Lower lobe of right lung (tissue), 2 donors: Measurements from ENCODE around the gene CCNT2. TPM values are rescaled to one million over a fixed set of nuclear protein-coding genes. Genes with fewer than 3 reads are reported as not detected.
"Not testable (repeated sequence)": the region's sequence is repeated elsewhere in the genome, so short reads cannot be mapped to it uniquely, and the experiment has no call there.

Experiments used
- ATAC-seq, 2 donors: fragments of 200-7000 bp; cut with Tn5 transposase; one replicate each; pipeline ENCODE4 v1.9.1; 2020 to 2022; ENCODE audit warnings: mild to moderate bottlenecking in 2 of 2, moderate library complexity in 2 of 2
- DNase-seq: peaks from one replicate; pipeline ENCODE4 v3.0.0-alpha.2; 2020
- H3K27ac ChIP-seq: fragments of 200-600 bp; one replicate; pipeline ENCODE4 v1.8.0; 2022
- H3K27me3 ChIP-seq: fragments of 200-600 bp; one replicate; pipeline ENCODE4 v1.8.0; 2022; ENCODE audit warnings: low read depth
- H3K36me3 ChIP-seq: fragments of 200-600 bp; one replicate; pipeline ENCODE4 v1.8.0; 2022; ENCODE audit warnings: mild to moderate bottlenecking
- H3K4me1 ChIP-seq: fragments of 200-600 bp; one replicate; pipeline ENCODE4 v1.8.0; 2022
- H3K4me3 ChIP-seq: fragments of 200-600 bp; one replicate; pipeline ENCODE4 v1.8.0; 2022; ENCODE audit warnings: mild to moderate bottlenecking
- H3K9me3 ChIP-seq: fragments of 200-600 bp; one replicate; pipeline ENCODE4 v1.8.0; 2022
- CTCF ChIP-seq: fragments of 200-600 bp; IDR thresholded peaks from one replicate; pipeline ENCODE4 v1.8.0; 2022; ENCODE audit warnings: antibody characterized with exemption, mild to moderate bottlenecking
- intact Hi-C: fragments of 100-400 bp; cut with DNase I; formaldehyde crosslinking; loops from one replicate; pipeline ENCODE4 v1.11.0; 2022
- total RNA-seq: library from RNA; stranded (reverse); fragmentation: NEBNext Ultra II Directional; extraction: Animal tissue kit (Norgen Biotek cat#: 25700); gene quantifications from one replicate; pipeline ENCODE4 v1.2.1, GENCODE V29; 2021
- donor health status: DM: no; HTN: yes; CAD: no; lungs with severe emphysema.

CCNT2 gene
- total RNA-seq, 1 donor from 2014 or later: 44.0 TPM

DNA sequence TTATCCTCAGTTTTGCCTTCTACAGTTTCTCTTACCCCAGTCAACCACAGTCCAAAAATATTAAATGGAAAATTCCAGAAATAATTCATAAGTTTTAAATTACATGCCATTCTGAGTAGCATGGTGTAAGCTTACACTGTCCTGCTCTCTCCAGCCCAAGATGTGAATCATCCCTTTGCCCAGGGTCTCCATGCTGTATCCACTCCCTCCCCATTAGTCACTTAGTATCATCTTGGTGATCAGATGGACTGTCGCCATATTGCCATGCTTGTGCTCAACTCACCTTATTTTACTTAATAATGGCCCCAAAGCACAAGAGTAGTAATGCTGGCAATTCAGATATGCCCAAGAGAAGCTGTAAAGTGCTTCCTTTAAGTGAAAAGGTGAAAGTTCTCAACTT lies 18.5 kb upstream of the CCNT2 start:
- Histone ChIP-seq H3K9me3 (no peaks in the 10 kb centered on the region), H3K36me3 (no peaks in the 10 kb centered on the region), H3K4me3 (no peak overlapping the region), H3K4me1 (no peaks in the 10 kb centered on the region), H3K27me3 (no peaks in the 10 kb centered on the region), H3K27ac (no peak overlapping the region)
- no peak for TF ChIP-seq CTCF
- intact Hi-C loops: no loop called here
- ATAC-seq (no peak), DNase-seq (no peak)

GRCh38 chr2:134903701-134904100 lies 14.9 kb upstream of the CCNT2 start:
- H3K27me3 ChIP-seq, H3K9me3 ChIP-seq, H3K4me3 ChIP-seq, intact Hi-C loops, ATAC-seq, H3K4me1 ChIP-seq, H3K27ac ChIP-seq, DNase-seq, H3K36me3 ChIP-seq: not testable (repeated sequence)

DNA sequence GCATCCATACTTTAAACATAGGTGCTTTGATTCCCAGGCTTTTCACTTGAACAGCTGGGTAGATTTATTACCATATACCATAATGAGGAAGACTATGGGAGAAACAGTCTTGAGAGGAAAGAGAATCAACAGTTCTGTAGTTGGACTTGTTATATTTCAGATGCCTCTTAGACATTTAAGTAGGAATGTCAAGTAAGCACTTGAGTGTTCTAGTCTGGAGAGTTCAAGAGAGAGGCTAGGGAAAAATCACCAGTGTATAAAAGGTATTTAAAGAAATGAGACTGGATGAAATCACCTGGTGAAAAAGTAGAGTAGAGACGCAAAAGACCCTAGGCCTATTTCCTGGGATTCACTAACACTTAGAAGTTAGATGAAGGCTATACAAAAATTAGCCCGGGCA lies 13.5 kb upstream of the CCNT2 start:
- intact Hi-C loops: no loop called here
- TF ChIP-seq CTCF: no peak
- DNase-seq: no peak
- ATAC-seq: peak; percentile 62 to 93
- H3K36me3 ChIP-seq: no peaks in the 10 kb centered on the region
- H3K27me3 ChIP-seq: no peaks in the 10 kb centered on the region
- no peak overlapping the region for H3K27ac ChIP-seq
- no peaks in the 10 kb centered on the region for H3K9me3 ChIP-seq
- H3K4me3 ChIP-seq: no peak overlapping the region
- no peaks in the 10 kb centered on the region for H3K4me1 ChIP-seq

GRCh38 chr2:134906726-134907125 lies 11.9 kb upstream of the CCNT2 start:
- Histone ChIP-seq H3K27me3 (no peaks in the 10 kb centered on the region), H3K27ac (no peak overlapping the region), H3K4me1 (no peaks in the 10 kb centered on the region), H3K36me3 (no peaks in the 10 kb centered on the region), H3K9me3 (no peaks in the 10 kb centered on the region), H3K4me3 (no peak overlapping the region)
- TF ChIP-seq CTCF: no peak
- ATAC-seq: no peak
- DNase-seq: no peak
- intact Hi-C loops: no loop called here

- H3K27ac ChIP-seq, intact Hi-C loops, H3K9me3 ChIP-seq, H3K4me3 ChIP-seq, H3K36me3 ChIP-seq, H3K27me3 ChIP-seq, ATAC-seq, H3K4me1 ChIP-seq, DNase-seq: not testable (repeated sequence)
Measured at GRCh38 chr2:134907441-134908116, 11.0 kb upstream of the CCNT2 start.

- intact Hi-C loops: no loop called here
- TF ChIP-seq CTCF: no peak
- H3K4me1 ChIP-seq: no peaks in the 10 kb centered on the region
- H3K27ac ChIP-seq: no peak overlapping the region
- no peaks in the 10 kb centered on the region for H3K9me3 ChIP-seq
- DNase-seq (no peak), ATAC-seq (no peak)
- H3K27me3 ChIP-seq: no peaks in the 10 kb centered on the region
- no peaks in the 10 kb centered on the region for H3K36me3 ChIP-seq
- H3K4me3 ChIP-seq: no peak overlapping the region
Measured at GRCh38 chr2:134910763-134911399, 7.7 kb upstream of the CCNT2 start.
